ENCODE results near the gene PTRH1.

The PTRH1 gene

DNA sequence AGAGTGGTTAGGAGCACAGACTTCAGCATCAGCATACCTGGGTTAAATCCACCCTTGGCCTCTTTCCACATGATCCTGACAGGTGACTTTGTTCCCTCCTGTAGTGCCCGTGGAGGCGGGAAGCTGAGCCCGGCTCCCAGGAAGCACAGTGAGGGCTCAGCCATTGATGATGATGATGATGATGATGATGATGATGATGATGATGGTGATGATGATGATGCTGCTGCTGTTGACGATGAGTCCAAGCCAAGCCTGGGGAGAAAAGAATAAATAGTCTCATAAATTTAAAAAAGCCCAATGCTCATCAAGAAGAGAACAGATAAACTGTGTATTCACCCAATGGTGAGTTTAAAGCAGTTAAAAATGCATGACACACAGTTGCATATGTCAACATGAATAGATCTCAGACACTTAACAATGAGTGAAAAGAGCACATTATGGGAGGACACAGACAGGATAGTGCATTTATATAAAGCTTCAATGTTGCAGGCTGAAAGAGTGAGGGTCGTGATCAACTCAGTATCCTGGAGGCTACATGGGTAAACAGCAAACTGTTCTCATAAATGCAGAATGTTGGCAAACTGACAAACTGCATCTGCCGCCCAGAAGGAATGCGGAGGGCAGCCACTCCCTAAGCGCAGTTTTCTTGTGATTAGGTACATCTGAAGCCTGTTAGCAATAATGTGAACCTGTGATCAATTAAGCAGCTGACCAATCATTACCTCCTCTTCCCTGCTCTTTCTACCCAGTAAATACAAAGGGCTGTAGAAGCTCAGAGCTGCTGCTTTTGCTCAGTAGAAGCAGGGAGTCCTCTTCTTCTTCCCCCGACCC lies 20.4 kb downstream of the PTRH1 start:
- DNase-seq (ENCODE audit: low read depth) = peak; percentile 23
- TF ChIP-seq, protein P1, sequence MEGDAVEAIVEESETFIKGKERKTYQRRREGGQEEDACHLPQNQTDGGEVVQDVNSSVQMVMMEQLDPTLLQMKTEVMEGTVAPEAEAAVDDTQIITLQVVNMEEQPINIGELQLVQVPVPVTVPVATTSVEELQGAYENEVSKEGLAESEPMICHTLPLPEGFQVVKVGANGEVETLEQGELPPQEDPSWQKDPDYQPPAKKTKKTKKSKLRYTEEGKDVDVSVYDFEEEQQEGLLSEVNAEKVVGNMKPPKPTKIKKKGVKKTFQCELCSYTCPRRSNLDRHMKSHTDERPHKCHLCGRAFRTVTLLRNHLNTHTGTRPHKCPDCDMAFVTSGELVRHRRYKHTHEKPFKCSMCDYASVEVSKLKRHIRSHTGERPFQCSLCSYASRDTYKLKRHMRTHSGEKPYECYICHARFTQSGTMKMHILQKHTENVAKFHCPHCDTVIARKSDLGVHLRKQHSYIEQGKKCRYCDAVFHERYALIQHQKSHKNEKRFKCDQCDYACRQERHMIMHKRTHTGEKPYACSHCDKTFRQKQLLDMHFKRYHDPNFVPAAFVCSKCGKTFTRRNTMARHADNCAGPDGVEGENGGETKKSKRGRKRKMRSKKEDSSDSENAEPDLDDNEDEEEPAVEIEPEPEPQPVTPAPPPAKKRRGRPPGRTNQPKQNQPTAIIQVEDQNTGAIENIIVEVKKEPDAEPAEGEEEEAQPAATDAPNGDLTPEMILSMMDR (conservative IDR thresholded peaks at IDR 0.05; ENCODE audit: low read depth, low read length) = no peak
- H3K4me3 ChIP-seq (ENCODE audit: low read depth, low read length) = no peak overlapping the region

DNA sequence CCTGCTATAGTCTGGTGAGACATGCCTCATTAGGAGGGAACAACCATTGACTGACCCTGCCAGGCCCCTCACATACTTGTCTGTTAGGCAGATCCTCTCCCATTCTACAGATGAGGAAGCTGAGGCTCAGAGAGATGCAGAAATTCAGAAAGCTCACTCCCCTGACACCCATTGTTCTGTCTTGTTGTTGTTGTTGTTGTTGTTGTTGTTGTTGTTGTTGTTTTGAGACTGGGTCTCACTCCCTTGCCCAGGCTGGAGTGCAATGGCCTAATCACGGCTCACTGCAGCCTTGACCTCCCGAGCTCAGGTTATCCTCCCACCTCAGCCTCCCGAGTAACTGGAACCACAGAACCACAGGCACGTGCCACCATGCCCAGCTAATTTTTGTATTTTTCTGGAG lies 21.8 kb downstream of the PTRH1 start:
- DNase-seq (ENCODE audit: low read depth) = no peak
- TF ChIP-seq, protein P1 (conservative IDR thresholded peaks at IDR 0.05; ENCODE audit: low read depth, low read length) = no peak
- H3K4me3 ChIP-seq (ENCODE audit: low read depth, low read length) = no peak overlapping the region

DNA sequence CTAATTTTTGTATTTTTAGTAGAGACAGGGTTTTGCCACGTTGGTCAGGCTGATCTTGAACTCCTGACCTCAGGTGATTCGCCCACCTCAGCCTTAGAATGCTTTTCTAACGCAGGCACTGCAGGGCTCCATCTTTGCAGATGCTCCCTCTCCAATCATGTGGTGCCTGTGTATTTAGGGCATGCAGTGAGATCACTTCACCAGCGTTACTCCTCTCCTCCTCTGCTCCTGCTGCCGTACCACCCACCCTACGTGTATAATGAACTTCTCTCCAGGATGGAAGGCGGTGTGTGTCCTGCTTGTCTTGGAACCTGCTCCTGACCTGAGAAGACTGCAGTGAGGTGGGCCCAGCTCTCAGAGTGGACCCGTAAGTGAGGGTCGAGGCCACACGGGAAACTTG lies 22.3 kb downstream of the PTRH1 start:
- no peak for DNase-seq (ENCODE audit: low read depth)
- TF ChIP-seq, protein P1 (conservative IDR thresholded peaks at IDR 0.05; ENCODE audit: low read depth, low read length) = no peak
- H3K4me3 ChIP-seq (ENCODE audit: low read depth, low read length) = no peak overlapping the region

DNA sequence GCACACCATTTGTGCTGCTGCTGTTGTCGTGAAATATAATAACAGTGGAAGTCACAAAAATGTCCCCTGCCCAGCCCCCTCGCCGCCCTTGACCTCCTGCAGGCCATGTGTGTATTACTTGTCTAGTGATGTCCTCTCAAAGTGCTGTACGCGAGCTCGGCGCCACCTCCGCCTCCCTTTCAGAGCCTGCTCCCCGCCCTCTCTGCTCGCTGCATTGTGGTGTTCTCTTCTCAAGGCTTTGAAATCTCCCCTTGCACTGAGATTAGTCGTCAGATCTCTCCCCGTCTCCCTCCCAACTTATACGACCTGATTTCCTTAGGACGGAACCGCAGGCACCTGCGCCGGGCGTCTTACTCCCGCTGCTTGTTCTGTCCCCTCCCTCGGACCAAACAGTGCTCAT lies 23.4 kb downstream of the PTRH1 start:
- no peak overlapping the region for H3K4me3 ChIP-seq (ENCODE audit: low read depth, low read length)
- TF ChIP-seq, protein P1 (conservative IDR thresholded peaks at IDR 0.05; ENCODE audit: low read depth, low read length) = no peak
- no peak for DNase-seq (ENCODE audit: low read depth)

DNA sequence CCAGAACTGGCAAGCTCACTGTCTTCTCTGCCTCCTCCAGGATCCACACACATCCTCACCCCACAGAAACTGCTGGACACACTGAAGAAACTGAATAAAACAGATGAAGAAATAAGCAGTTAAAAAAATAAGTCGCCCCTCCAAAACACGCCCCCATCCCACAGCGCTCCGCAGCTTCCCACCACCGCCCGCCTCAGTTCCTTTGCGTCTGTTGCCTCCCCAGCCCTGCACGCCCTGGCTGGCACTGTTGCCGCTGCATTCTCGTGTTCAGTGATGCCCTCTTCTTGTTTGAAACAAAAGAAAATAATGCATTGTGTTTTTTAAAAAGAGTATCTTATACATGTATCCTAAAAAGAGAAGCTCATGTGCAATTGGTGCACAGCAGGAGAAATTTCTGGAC lies 24.7 kb downstream of the PTRH1 start:
- TF ChIP-seq, protein P1 (conservative IDR thresholded peaks at IDR 0.05; ENCODE audit: low read depth, low read length) = no peak
- no peak overlapping the region for H3K4me3 ChIP-seq (ENCODE audit: low read depth, low read length)
- DNase-seq (ENCODE audit: low read depth) = no peak

DNA sequence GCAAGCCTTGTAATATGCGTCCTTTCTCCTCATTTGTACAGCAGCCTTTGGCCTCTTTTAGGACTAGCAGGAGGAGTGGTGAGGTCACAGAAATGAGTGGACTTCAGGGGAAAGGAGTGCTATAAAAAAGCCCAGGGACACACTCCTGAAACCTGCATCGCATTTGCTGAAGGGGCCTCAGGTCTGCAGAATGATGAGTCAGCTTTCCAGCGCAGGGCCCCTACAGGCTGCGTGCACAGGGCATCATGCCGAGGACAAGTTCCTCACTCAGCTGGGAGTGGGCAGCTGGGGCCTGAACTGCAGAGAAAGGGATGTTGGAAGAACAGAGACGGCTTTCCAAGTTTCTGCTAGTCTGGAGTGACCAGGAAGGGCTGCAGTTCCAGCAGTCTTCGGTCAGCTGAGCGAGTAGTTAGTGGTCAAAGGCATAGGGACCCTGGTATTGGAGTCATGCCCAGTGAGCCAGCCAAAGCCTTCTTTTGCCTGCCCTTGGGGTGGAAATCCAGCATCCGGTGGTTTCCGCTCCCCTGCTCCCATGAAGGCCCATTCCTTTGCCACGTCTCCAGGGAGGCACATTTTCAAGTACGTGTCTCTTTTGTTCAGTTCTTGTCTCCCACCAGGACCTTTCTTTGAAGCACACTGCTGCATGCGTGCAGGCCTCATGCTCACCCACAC lies 26.0 kb downstream of the PTRH1 start:
- no peak overlapping the region for H3K4me3 ChIP-seq (ENCODE audit: low read depth, low read length)
- no peak for DNase-seq (ENCODE audit: low read depth)
- TF ChIP-seq, protein P1 (conservative IDR thresholded peaks at IDR 0.05; ENCODE audit: low read depth, low read length) = no peak
